GM18861 (cell line): ENCODE results near the gene PODXL2.
A peak's percentile ranks its signal among the peaks of the same experiment; 100 is the strongest.

Source experiments
- ATAC-seq: cut with Tn5 transposase; IDR thresholded peaks from one replicate; pipeline ENCODE4 v1.9.1; 2021; ENCODE audit not compliant: unreplicated experiment

The PODXL2 gene

GRCh38 chr3:127628788-127629466 lies at the start of gene PODXL2:
Gene PODXL2 (plus strand): TSS chr3:127629185. CDS start chr3:127629220, 35 bp downstream.
- no peak for ATAC-seq

- ATAC-seq = no peak
Observed at GRCh38 chr3:127580327-127581060, 48.5 kb upstream of the PODXL2 start.

GRCh38 chr3:127584734-127585133 lies 44.3 kb upstream of the PODXL2 start:
- no peak for ATAC-seq

GRCh38 chr3:127585163-127585812 lies 43.7 kb upstream of the PODXL2 start:
- no peak for ATAC-seq

GRCh38 chr3:127585813-127586413 lies 43.1 kb upstream of the PODXL2 start:
- ATAC-seq = no peak

GRCh38 chr3:127587876-127588275 lies 41.1 kb upstream of the PODXL2 start:
- ATAC-seq = no peak

GRCh38 chr3:127588806-127589577 lies 40.0 kb upstream of the PODXL2 start:
- ATAC-seq = no peak

GRCh38 chr3:127589600-127590281 lies 39.2 kb upstream of the PODXL2 start:
- peak; percentile 1 for ATAC-seq

- peak; percentile 22 for ATAC-seq
Observed at GRCh38 chr3:127590282-127590592, 38.7 kb upstream of the PODXL2 start.

GRCh38 chr3:127590593-127591465 lies 38.2 kb upstream of the PODXL2 start, which contains the start of gene TPRA1:
Gene TPRA1 (minus strand): TSS chr3:127590733. CDS start chr3:127580146, 10,587 bp downstream.
- peak; percentile 63 for ATAC-seq

- ATAC-seq = no peak
Observed at GRCh38 chr3:127593178-127593577, 35.8 kb upstream of the PODXL2 start.

- no peak for ATAC-seq
Observed at GRCh38 chr3:127595303-127595702, 33.7 kb upstream of the PODXL2 start.

GRCh38 chr3:127597020-127597771 lies 31.8 kb upstream of the PODXL2 start:
- no peak for ATAC-seq

GRCh38 chr3:127598841-127599570 lies 30.0 kb upstream of the PODXL2 start:
- ATAC-seq = no peak

GRCh38 chr3:127600749-127601456 lies 28.1 kb upstream of the PODXL2 start:
- no peak for ATAC-seq

GRCh38 chr3:127604035-127604434 lies 24.9 kb upstream of the PODXL2 start:
- no peak for ATAC-seq

- no peak for ATAC-seq
Observed at GRCh38 chr3:127604546-127605165, 24.3 kb upstream of the PODXL2 start.
